K562 (cell line): Measurements from ENCODE around the gene MDM4. TPM values are rescaled to one million over a fixed set of nuclear protein-coding genes. Genes with fewer than 3 reads are reported as not detected.

Source experiments
- ATAC-seq: fragments of 200-7000 bp; cut with Tn5 transposase; 3 replicates; pipeline ENCODE4 v1.9.1; 2020; ENCODE audit warnings: moderate library complexity
- BruUV-seq: library from RNA; stranded (reverse); fragments of 400-500 nt; replicated peaks from 2 replicates; lab custom pipeline; 2021; lab: Mats Ljungman, UMichigan
- CTCF ChIA-PET: fragments of 300-600 bp; formaldehyde crosslinking; extraction: SDS; loops from one replicate; lab custom pipeline; 2021; ENCODE audit warnings: low intra/inter-chr PET ratio; lab: Yijun Ruan, JAX
- POLR2A ChIA-PET: fragments of 300-600, 350-650 bp; sonication (Branson Sonifier 250); formaldehyde crosslinking; extraction: SDS; loops from one replicate; lab custom pipeline; 2021; ENCODE audit warnings: antibody characterized with exemption, inconsistent platforms; lab: Yijun Ruan, JAX
- DNase-seq, 4 experiments: peaks; one replicate each; pipeline versions ENCODE4 v3.0.0 to v3.0.0-alpha.2; 2011 to 2018; ENCODE audit warnings: low spot score in 3 of 4, mixed read lengths in 3 of 4; ENCODE audit errors: extremely low read depth in 1 of 4
- FAIRE-seq: peaks from 2 replicates; lab custom pipeline; 2011; peaks lifted over from hg19 to GRCh38; lab: Jason Lieb, UNC
- H2AFZ ChIP-seq: 2 replicates; pipeline ENCODE4 v1.6.0; 2011; ENCODE audit warnings: low read depth, low read length, control low read depth, inconsistent platforms
- H3K27ac ChIP-seq: fragments of 200-600 bp; 3 replicates; pipeline ENCODE4 v1.8.0; 2011; ENCODE audit warnings: low read depth, mild to moderate bottlenecking, control low read depth, inconsistent platforms, low read length, moderate library complexity, mixed read lengths; ENCODE audit errors: extremely low read depth
- H3K27me3 ChIP-seq, 2 experiments: fragments of 300-600 bp in 1 of 2; 2 replicates in 1 of 2; 3 replicates in 1 of 2; pipeline versions ENCODE4 v1.6.0 to v1.8.0; 2011; ENCODE audit warnings: inconsistent platforms in 2 of 2, low read length in 2 of 2, mild to moderate bottlenecking in 1 of 2, mixed read lengths in 1 of 2, moderate library complexity in 1 of 2; ENCODE audit not compliant: control insufficient read depth in 2 of 2, insufficient read depth in 2 of 2
- H3K36me3 ChIP-seq: fragments of 300-600 bp; 3 replicates; pipeline ENCODE4 v1.8.0; 2011; ENCODE audit warnings: mild to moderate bottlenecking, low read length, inconsistent platforms; ENCODE audit not compliant: control insufficient read depth, insufficient read depth
- H3K4me1 ChIP-seq, 2 experiments: fragments of 200-600 bp in 1 of 2; replicated peaks in 1 of 2; 2 replicates in 1 of 2; 3 replicates in 1 of 2; pipeline versions ENCODE4 v1.5.1 to v1.8.0; 2011; ENCODE audit warnings: inconsistent platforms in 2 of 2, low read length in 2 of 2, mild to moderate bottlenecking in 1 of 2, mixed read lengths in 1 of 2, moderate library complexity in 1 of 2; ENCODE audit not compliant: control insufficient read depth in 2 of 2, insufficient read depth in 2 of 2
- H3K4me2 ChIP-seq: 2 replicates; pipeline ENCODE4 v1.6.1; 2011; ENCODE audit warnings: low read length, control low read depth, inconsistent platforms, mixed read lengths; ENCODE audit not compliant: insufficient read depth
- H3K4me3 ChIP-seq: fragments of 200-600 bp; sonication (generic), shearing (Covaris generic); 2 replicates; pipeline ENCODE4 v1.5.1; 2016; ENCODE audit warnings: control low read depth, inconsistent platforms
- H3K79me2 ChIP-seq: fragments of 200-600 bp; 3 replicates; pipeline ENCODE4 v1.8.0; 2011; ENCODE audit warnings: low read length, inconsistent platforms; ENCODE audit not compliant: control insufficient read depth, insufficient read depth
- H3K9ac ChIP-seq, 2 experiments: 2 replicates each; pipeline versions ENCODE4 v1.6.0 to v1.6.1; 2011; ENCODE audit warnings: low read depth in 2 of 2, low read length in 2 of 2, control low read depth in 1 of 2, inconsistent platforms in 1 of 2, mild to moderate bottlenecking in 1 of 2, mixed read lengths in 1 of 2; ENCODE audit not compliant: insufficient read depth in 1 of 2
- H3K9me1 ChIP-seq: one replicate; pipeline ENCODE4 v1.6.0; 2011; ENCODE audit warnings: inconsistent platforms, mild to moderate bottlenecking, low read length, moderate library complexity; ENCODE audit not compliant: control insufficient read depth, insufficient read depth
- H3K9me3 ChIP-seq: replicated peaks from 2 replicates; pipeline ENCODE4 v1.5.1; 2011; ENCODE audit warnings: low read depth, low read length, inconsistent platforms; ENCODE audit not compliant: control insufficient read depth, insufficient read depth
- H4K20me1 ChIP-seq: replicated peaks from 2 replicates; pipeline ENCODE4 v1.6.1; 2011; ENCODE audit warnings: low read length, inconsistent platforms, mixed read lengths; ENCODE audit not compliant: control insufficient read depth, insufficient read depth
- GATAD2A ChIP-seq: fragments of 450-650 bp; IDR thresholded peaks from 2 replicates; pipeline ENCODE4 v1.6.1; 2017
- HMG20B ChIP-seq: fragments of 250-450 bp; sonication (Bioruptor Pico); IDR thresholded peaks from 2 replicates; pipeline ENCODE4 v1.5.0; 2021; ENCODE audit warnings: mild to moderate bottlenecking
- MEF2D ChIP-seq: conservative IDR thresholded peaks from 2 replicates; pipeline ENCODE4 v1.6.1; 2016; ENCODE audit warnings: low read depth, missing genetic modification characterization, missing compliant biosample characterization
- RFX5 ChIP-seq: IDR thresholded peaks from 2 replicates; pipeline ENCODE4 v1.6.1; 2011; ENCODE audit warnings: low read depth, mild to moderate bottlenecking, improper control_type of control experiment, low read length
- TFAM ChIP-seq: fragments of 250-450 bp; sonication (Bioruptor Pico); conservative IDR thresholded peaks from 2 replicates; pipeline ENCODE4 v1.5.0; 2021; ENCODE audit warnings: mild to moderate bottlenecking, moderate library complexity
- ZNF134 ChIP-seq: fragments of 250-450 bp; sonication (Bioruptor Pico); conservative IDR thresholded peaks from 2 replicates; pipeline ENCODE4 v1.4.0; 2020
- WGBS: fragments of 100-300 bp; shearing (Covaris generic); methylation state at CpG from one replicate; pipeline ENCODE4 v1.1.6; 2016; ENCODE audit warnings: low coverage, mixed read lengths; ENCODE audit not compliant: insufficient coverage; ENCODE audit errors: missing lambda C conversion rate; 5-methylcytosine and 5-hydroxymethylcytosine counted together
- in situ Hi-C: fragments of 300-500 bp; cut with MboI; formaldehyde crosslinking; loops from 4 replicates; pipeline ENCODE4 v1.15.0; 2018; ENCODE audit warnings: inconsistent platforms, mixed read lengths
- intact Hi-C: fragments of 100-400 bp; cut with micrococcal nuclease; formaldehyde crosslinking; loops from 2 replicates; pipeline ENCODE4 v1.14.2; 2022
- polyA plus RNA-seq, 8 experiments: library from polyadenylated mRNA; depleted of rRNA in 4 of 8; stranded (reverse) in 5 of 8; unstranded in 3 of 8; fragments of >200 nt; fragmentation: Nextera tagmentation in 2 of 8; fragmentation: Illumina TruSeq in 1 of 8; extraction: Ambion mirVana in 2 of 8; extraction: Trizol in 1 of 8; gene quantifications; 2 replicates each; pipeline versions ENCODE4 v1.2.1 to v1.2.3, GENCODE V29; 2011 to 2014; ENCODE audit warnings: inconsistent platforms in 1 of 8, missing spikeins in 1 of 8
- total RNA-seq, 7 experiments: library from RNA; depleted of rRNA in 6 of 7; stranded (reverse); fragments of >200 nt in 6 of 7; fragmentation: Illumina TruSeq in 2 of 7; extraction: Trizol in 2 of 7; gene quantifications; 2 replicates each; pipeline versions ENCODE4 v1.2.1 to v1.2.3, GENCODE V29; 2011 to 2021; ENCODE audit warnings: low replicate concordance in 1 of 7
- TF ChIP-seq, protein P1 (sequence below): fragments of 200-600 bp; sonication (generic); IDR thresholded peaks from one replicate; pipeline ENCODE4 v1.6.1; 2012; ENCODE audit warnings: mild to moderate bottlenecking, low read depth, low read length, inconsistent platforms

The MDM4 gene
- total and polyA plus RNA-seq, 9 of the 15 experiments (the other 6 are each of a cell fraction or from before 2014, with no cell fraction given), result 3.3 to 61.7 (median 21.2) TPM

- no TSS peak for BruUV-seq
- POLR2A ChIA-PET, result interaction anchor here (0.7 to 2.5 kb wide), 2 partner anchors 18 to 626 kb away, joined by 3 to 10 read pairs; partner anchors contain the start of gene RBBP5
- Histone ChIP-seq H3K36me3 (no peaks in the 10 kb centered on the region), H3K9me3 (peaks cover 2% of the 10 kb centered on the region; the same call in 1 of the 2 replicates), H3K79me2 (no peaks in the 10 kb centered on the region), H3K4me3 (no peak overlapping the region), H4K20me1 (0 out of 2 replicates have a peak, but pooled peaks cover 3% of the 10 kb centered on the region), H2AFZ (no peak overlapping the region), H3K9ac (no peak overlapping the region), H3K4me2 (no peak overlapping the region), H3K4me1 (peaks cover 14 to 15% of the 10 kb centered on the region in 2 experiments; a peak in 4 of 5 replicates), H3K27me3 (peaks cover 29 to 39% of the 10 kb centered on the region in 2 experiments), H3K27ac (no peak overlapping the region), H3K9me1 (no peaks in the 10 kb centered on the region)
- TF ChIP-seq ZNF134 (CRISPR knock-in tag) (no peak), TFAM (CRISPR knock-in tag) (no peak), HMG20B (CRISPR knock-in tag) (no peak), GATAD2A (no peak), RFX5 (no peak), MEF2D (tag) (no peak)
- TF ChIP-seq, protein P1, sequence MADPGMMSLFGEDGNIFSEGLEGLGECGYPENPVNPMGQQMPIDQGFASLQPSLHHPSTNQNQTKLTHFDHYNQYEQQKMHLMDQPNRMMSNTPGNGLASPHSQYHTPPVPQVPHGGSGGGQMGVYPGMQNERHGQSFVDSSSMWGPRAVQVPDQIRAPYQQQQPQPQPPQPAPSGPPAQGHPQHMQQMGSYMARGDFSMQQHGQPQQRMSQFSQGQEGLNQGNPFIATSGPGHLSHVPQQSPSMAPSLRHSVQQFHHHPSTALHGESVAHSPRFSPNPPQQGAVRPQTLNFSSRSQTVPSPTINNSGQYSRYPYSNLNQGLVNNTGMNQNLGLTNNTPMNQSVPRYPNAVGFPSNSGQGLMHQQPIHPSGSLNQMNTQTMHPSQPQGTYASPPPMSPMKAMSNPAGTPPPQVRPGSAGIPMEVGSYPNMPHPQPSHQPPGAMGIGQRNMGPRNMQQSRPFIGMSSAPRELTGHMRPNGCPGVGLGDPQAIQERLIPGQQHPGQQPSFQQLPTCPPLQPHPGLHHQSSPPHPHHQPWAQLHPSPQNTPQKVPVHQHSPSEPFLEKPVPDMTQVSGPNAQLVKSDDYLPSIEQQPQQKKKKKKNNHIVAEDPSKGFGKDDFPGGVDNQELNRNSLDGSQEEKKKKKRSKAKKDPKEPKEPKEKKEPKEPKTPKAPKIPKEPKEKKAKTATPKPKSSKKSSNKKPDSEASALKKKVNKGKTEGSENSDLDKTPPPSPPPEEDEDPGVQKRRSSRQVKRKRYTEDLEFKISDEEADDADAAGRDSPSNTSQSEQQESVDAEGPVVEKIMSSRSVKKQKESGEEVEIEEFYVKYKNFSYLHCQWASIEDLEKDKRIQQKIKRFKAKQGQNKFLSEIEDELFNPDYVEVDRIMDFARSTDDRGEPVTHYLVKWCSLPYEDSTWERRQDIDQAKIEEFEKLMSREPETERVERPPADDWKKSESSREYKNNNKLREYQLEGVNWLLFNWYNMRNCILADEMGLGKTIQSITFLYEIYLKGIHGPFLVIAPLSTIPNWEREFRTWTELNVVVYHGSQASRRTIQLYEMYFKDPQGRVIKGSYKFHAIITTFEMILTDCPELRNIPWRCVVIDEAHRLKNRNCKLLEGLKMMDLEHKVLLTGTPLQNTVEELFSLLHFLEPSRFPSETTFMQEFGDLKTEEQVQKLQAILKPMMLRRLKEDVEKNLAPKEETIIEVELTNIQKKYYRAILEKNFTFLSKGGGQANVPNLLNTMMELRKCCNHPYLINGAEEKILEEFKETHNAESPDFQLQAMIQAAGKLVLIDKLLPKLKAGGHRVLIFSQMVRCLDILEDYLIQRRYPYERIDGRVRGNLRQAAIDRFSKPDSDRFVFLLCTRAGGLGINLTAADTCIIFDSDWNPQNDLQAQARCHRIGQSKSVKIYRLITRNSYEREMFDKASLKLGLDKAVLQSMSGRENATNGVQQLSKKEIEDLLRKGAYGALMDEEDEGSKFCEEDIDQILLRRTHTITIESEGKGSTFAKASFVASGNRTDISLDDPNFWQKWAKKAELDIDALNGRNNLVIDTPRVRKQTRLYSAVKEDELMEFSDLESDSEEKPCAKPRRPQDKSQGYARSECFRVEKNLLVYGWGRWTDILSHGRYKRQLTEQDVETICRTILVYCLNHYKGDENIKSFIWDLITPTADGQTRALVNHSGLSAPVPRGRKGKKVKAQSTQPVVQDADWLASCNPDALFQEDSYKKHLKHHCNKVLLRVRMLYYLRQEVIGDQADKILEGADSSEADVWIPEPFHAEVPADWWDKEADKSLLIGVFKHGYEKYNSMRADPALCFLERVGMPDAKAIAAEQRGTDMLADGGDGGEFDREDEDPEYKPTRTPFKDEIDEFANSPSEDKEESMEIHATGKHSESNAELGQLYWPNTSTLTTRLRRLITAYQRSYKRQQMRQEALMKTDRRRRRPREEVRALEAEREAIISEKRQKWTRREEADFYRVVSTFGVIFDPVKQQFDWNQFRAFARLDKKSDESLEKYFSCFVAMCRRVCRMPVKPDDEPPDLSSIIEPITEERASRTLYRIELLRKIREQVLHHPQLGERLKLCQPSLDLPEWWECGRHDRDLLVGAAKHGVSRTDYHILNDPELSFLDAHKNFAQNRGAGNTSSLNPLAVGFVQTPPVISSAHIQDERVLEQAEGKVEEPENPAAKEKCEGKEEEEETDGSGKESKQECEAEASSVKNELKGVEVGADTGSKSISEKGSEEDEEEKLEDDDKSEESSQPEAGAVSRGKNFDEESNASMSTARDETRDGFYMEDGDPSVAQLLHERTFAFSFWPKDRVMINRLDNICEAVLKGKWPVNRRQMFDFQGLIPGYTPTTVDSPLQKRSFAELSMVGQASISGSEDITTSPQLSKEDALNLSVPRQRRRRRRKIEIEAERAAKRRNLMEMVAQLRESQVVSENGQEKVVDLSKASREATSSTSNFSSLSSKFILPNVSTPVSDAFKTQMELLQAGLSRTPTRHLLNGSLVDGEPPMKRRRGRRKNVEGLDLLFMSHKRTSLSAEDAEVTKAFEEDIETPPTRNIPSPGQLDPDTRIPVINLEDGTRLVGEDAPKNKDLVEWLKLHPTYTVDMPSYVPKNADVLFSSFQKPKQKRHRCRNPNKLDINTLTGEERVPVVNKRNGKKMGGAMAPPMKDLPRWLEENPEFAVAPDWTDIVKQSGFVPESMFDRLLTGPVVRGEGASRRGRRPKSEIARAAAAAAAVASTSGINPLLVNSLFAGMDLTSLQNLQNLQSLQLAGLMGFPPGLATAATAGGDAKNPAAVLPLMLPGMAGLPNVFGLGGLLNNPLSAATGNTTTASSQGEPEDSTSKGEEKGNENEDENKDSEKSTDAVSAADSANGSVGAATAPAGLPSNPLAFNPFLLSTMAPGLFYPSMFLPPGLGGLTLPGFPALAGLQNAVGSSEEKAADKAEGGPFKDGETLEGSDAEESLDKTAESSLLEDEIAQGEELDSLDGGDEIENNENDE, result no peak
- WGBS, result 16% methylated on average over 5 of the region's 6 CpGs
- no peak for DNase-seq
- in situ Hi-C loops, result no loop called here
- CTCF ChIA-PET, result interaction anchor here (0.7 kb wide), 1 partner anchor 68 kb away, joined by 3 read pairs; no protein-coding TSS in a partner anchor
- intact Hi-C loops, result loop anchor here (2.0 kb wide), 1 partner anchor 49 kb away; no protein-coding TSS in a partner anchor
- FAIRE-seq, result no peak
- ATAC-seq, result no peak
These were observed 20.4 kb upstream of the MDM4 start for GRCh38 chr1:204495777-204496176.
